Prostate gland (tissue), 2 donors: ENCODE measurements around the gene PSMF1.

ENCODE experiments used
- CTCF ChIP-seq, 4 experiments: fragments of 200-600 bp in 2 of 4; fragments of 450-650 bp in 2 of 4; sonication (generic) in 2 of 4; IDR thresholded peaks; 1 replicate in 3 of 4; 2 replicates in 1 of 4; pipeline ENCODE4 v1.5.1; 2016 to 2019; ENCODE audit warnings: antibody characterized with exemption in 4 of 4, mild to moderate bottlenecking in 2 of 4, moderate library complexity in 2 of 4
- POLR2A ChIP-seq: fragments of 450-650 bp; IDR thresholded peaks from one replicate; pipeline ENCODE4 v1.6.1; 2016; ENCODE audit warnings: antibody characterized with exemption, mild to moderate bottlenecking
- POLR2AphosphoS5 ChIP-seq: sonication (generic); formaldehyde crosslinking; IDR thresholded peaks from one replicate; pipeline ENCODE4 v1.6.1; 2017; ENCODE audit warnings: antibody characterized with exemption

GRCh38 chr20:1150218-1150617 is 31.8 kb downstream of the PSMF1 start:
- TF ChIP-seq CTCF (IDR thresholded peaks at IDR 0.05) (no peak), POLR2AphosphoS5 (no peak), POLR2A (no peak)
